Measurements from ENCODE around the gene LDLRAD1.
A peak's percentile ranks its signal among the peaks of the same experiment; 100 is the strongest.
"Not testable (repeated sequence)": the region's sequence is repeated elsewhere in the genome, so short reads cannot be mapped to it uniquely, and the experiment has no call there.

The LDLRAD1 gene

GRCh38 chr1:54016343-54017282 lies 1.4 kb downstream of the LDLRAD1 start:
- peak; percentile 31 for DNase-seq

- no peak for DNase-seq
These were observed 3.9 kb downstream of the LDLRAD1 start for GRCh38 chr1:54014009-54014629.

GRCh38 chr1:54013393-54014008 lies 4.5 kb downstream of the LDLRAD1 start:
- no peak for DNase-seq

- DNase-seq = no peak
These were observed 5.1 kb downstream of the LDLRAD1 start for GRCh38 chr1:54012863-54013262.

GRCh38 chr1:54012008-54012325 lies 6.0 kb downstream of the LDLRAD1 start:
- no peak for DNase-seq

- no peak for DNase-seq
These were observed 6.5 kb downstream of the LDLRAD1 start for GRCh38 chr1:54011316-54012007.

DNA sequence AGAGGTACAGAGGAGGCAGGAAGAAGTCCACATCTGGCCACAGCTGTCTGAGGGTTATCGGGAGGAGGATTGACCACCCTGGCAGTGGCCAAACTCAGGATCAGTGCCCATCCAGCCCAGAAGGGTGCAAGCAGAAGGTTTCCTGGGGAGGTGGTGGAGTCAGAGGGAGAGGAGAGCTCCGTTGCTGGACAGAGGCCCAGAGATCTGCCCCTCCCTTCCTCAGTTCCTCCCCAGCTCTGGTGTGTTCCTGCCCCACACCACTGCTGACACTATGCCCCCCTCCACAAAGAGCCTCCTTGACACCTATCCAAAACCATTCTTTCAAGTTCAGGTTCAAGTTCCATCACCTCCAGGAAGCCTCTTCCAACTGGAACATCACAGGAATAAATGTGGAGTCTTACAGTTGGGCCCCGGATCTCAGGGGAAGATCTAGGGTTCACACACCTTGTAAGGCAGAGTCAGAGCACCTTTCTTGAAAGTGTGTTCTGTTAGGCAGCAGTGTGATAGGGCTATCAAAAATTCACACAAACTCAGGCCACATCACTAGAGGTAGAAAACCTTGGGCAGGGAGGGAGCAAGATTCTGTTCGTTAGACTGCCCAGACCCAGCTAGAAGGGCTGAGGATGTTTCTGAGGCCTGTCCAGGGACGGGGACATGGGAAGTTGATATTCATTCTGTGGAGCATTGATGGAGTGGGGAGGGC lies 7.4 kb downstream of the LDLRAD1 start:
- no peak for DNase-seq

GRCh38 chr1:54009406-54009805 lies 8.6 kb downstream of the LDLRAD1 start:
- no peak for DNase-seq

GRCh38 chr1:54008876-54009275 lies 9.1 kb downstream of the LDLRAD1 start:
- DNase-seq = peak; percentile 33

- no peak for DNase-seq
These were observed 10.4 kb downstream of the LDLRAD1 start for GRCh38 chr1:54007613-54008012.

- DNase-seq = no peak
These were observed 11.5 kb downstream of the LDLRAD1 start for GRCh38 chr1:54006508-54006907.

DNA sequence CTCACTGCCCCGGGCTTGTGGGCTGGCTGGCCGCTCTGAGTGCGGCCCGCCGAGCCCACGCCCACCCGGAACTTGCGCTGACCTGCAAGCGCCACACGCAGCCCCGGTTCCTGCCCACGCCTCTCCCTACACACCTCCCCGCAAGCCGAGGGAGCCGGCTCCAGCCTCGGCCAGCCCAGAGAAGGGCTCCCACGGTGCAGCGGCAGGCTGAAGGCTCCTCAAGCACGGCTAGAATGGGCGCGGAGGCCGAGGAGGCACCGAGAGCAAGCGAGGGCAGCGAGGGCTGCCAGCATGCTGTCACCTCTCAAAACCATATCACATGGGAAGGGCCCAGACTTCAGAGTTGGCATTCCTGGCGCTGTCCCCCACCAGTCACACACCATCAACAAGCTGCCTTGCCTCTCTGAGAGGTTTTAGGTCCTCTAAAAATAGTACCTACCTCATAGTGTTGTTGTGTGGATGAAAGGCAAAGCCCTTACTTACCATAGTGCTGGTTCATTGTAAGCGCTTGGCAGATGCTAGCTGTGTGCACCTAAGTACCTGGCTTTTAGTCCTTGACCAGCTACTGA lies 13.4 kb downstream of the LDLRAD1 start:
- no peak for DNase-seq

DNA sequence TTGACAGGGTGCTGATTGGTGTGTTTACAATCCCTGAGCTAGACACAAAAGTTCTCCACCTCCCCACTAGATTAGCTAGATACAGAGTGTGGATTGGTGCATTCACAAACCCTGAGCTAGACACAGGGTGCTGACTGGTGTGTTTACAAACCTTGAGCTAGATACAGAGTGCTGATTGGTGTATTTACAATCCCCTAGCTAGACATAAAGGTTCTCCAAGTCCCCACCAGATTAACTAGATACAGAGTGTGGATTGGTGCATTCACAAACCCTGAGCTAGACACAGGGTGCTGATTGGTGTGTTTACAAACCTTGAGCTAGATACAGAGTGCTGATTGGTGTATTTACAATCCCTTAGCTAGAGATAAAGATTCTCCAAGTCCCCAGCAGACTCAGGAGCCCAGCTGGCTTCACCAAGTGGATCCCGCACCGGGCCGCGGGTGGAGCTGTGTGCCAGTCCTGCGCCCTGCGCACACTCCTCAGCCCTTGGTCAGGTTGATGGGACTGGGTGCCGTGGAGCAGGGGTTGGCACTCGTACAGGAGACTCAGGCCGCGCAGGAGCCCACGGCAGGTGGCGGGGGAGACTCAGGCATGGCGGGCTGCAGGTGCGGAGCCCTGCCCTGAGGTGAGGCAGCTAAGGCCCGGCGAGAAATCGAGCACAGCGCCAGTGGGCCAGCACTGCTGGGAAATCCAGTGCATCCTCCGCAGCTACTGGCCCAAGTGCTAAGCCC lies 14.1 kb downstream of the LDLRAD1 start:
- DNase-seq = not testable (repeated sequence)

DNA sequence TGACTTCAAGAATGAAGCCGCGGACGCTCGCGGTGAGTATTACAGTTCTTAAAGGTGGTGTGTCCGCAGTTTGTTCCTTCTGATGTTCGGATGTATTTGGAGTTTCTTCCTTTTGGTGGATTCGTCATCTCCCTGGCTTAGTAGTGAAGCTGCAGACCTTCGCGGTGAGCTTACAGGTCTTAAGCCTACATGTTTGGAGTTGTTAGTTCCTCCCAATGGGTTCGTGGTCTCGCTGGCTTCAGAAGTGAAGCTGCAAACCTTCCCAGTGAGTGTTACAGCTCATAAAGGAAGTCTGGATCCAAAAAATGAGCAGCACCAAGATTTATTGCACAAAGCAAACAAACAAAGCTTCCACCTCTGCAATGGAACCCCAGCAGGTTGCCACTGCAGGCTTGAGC lies 14.7 kb downstream of the LDLRAD1 start:
- no peak for DNase-seq

DNA sequence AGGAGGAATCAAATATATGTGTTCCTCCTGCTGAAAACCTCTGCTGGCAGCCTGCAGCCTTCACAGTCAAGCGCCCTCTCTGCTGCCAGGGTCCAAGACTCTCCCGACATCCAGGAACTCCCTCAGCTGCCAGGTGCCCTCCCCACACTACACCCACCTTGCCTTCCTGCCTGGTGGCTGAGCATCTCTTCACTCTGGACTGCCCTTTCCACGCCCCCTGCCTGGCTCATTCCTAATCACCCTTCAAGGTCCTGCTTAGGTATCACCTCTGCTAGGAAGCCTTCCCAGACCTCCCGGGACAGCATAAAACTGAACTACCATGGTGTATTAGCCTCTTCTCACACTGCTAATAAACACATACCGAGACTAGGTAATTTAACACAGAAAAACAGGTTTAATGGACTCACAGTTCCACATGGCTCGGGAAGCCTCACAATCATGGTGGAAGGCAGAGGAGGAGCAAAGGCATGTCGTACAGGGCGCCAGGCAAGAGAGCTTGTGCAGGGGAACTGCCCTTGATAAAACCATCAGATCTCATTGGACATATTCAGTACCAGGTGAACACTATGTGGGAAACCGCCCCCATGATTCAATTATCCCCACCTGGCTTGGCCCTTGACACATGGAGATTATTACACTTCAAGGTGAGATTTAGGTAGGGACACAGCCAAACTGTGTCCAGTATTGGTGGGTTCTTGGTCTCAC lies 15.3 kb downstream of the LDLRAD1 start:
- DNase-seq = no peak

DNA sequence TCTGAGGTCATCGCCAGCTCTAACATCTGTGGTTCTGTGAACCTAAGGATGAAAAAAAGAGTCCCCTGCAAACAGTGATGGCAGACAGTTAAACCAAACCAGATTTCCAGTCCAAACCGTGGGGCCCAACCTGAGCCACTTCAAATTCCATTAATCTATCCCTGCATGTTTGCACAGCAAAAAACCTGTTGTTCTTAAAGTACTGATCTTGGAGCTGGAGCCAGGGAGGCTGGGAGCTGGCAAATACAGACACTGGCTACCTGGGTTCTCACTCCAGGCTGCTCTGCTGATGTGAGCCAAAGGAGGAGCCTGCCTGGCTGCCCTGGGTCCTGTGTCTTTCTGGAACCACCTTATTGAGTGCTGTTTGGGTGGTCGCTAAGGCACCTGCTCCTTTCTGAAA lies 16.4 kb downstream of the LDLRAD1 start:
- DNase-seq = no peak

- no peak for DNase-seq
These were observed 18.1 kb downstream of the LDLRAD1 start for GRCh38 chr1:53999920-54000319.

DNA sequence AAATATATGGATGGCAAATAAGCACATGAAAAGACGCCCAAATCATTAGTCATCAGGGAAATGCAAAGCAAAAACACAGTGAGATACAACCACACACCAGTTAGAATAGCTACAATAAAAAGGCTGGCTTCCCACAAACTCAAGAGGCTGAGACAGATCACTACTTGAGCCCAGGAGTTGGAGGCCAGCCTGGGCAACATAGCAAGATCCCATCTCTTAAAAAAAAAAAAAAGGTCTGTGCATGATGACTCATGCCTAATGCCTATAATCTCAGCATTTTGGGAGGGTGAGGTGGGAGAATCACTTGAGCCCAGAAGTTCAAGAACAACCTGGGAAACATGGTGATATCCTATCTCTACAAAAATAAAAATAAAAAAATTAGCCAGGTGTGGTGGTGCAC lies 19.8 kb downstream of the LDLRAD1 start:
- DNase-seq = no peak

DNA sequence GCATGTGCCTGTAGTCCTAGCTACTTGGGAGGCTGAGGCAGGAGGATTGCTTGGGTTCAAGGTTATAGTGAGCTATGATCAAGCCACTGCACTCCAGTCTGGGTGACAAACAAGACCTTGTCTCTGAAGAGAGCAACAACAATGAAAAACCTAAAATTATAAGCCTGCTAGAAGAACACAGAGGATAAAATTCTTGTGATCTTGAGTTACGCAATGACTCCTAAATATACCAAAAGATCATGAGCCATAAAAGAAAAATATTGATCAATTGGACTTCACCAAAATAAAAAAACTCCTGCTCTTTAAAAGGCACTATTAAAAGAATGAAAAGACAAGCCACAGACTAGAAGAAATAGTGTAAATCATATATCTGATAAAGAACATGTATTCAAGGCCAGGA lies 22.3 kb downstream of the LDLRAD1 start:
- DNase-seq = no peak

GRCh38 chr1:53994516-53994915 lies 23.5 kb downstream of the LDLRAD1 start:
- not testable (repeated sequence) for DNase-seq
